ENCODE results near the gene NME5. TPM values are rescaled to one million over a fixed set of nuclear protein-coding genes. Genes with fewer than 3 reads are reported as not detected.

Gene NME5
- total and polyA plus RNA-seq, 10 donors, result 0.13 to 1.3 (median 0.51) TPM; not detected in 4

DNA sequence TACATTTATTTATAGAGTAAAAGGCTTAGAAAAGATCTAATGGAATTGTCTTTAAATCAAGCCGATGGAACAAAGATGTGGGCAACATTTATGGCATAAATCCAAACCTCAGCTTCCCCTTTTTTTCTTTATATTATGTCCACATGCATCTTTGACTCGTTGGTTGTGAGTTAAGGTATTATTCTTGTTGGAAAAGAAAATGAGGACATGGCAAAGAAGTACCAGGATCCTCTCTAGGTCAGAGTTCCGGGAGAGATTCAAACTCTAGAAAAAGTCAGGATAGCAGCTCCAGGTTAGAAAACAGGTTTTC, 508 bp upstream of the NME5 start:
- H3K27ac ChIP-seq, result no peak overlapping the region
- WGBS, 5 donors, result 36 to 42% (median 36%) methylated on average over 3 of the region's 3 CpGs
- H3K36me3 ChIP-seq, result no peaks in the 10 kb centered on the region
- H3K4me1 ChIP-seq, result peaks cover 0 to 14% (median 5%) of the 10 kb centered on the region in 6 donors
- DNase-seq, result no peak
- intact Hi-C loops (cut with DNase I; ENCODE audit: low total_unique reads), result loop anchor here (10.0 kb wide), 1 partner anchor 365 kb away; no protein-coding TSS in a partner anchor
- TF ChIP-seq, protein P1, sequence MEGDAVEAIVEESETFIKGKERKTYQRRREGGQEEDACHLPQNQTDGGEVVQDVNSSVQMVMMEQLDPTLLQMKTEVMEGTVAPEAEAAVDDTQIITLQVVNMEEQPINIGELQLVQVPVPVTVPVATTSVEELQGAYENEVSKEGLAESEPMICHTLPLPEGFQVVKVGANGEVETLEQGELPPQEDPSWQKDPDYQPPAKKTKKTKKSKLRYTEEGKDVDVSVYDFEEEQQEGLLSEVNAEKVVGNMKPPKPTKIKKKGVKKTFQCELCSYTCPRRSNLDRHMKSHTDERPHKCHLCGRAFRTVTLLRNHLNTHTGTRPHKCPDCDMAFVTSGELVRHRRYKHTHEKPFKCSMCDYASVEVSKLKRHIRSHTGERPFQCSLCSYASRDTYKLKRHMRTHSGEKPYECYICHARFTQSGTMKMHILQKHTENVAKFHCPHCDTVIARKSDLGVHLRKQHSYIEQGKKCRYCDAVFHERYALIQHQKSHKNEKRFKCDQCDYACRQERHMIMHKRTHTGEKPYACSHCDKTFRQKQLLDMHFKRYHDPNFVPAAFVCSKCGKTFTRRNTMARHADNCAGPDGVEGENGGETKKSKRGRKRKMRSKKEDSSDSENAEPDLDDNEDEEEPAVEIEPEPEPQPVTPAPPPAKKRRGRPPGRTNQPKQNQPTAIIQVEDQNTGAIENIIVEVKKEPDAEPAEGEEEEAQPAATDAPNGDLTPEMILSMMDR (IDR thresholded peaks at IDR 0.05 in 8 of 11, conservative IDR thresholded peaks at IDR 0.05 in 3 of 11), result no peak
- TF ChIP-seq POLR2A (IDR thresholded peaks at IDR 0.05), result no peak
- peaks cover 0 to 29% (median 0%) of the 10 kb centered on the region in 7 donors for H3K27me3 ChIP-seq (replicated peaks in 1 of 7)
- peak overlapping the region in 3 of 8 donors; percentile 24 to 68 (median 47) for H3K4me3 ChIP-seq
- H3K9me3 ChIP-seq, result no peaks in the 10 kb centered on the region

- DNase-seq, result no peak
- Histone ChIP-seq H3K36me3 (no peaks in the 10 kb centered on the region), H3K9me3 (no peaks in the 10 kb centered on the region), H3K27me3 (replicated peaks in 1 of 7) (peaks cover 0 to 20% (median 0%) of the 10 kb centered on the region in 7 donors), H3K4me3 (peak overlapping the region in 2 of 8 donors; percentile 42 to 62), H3K27ac (no peak overlapping the region), H3K4me1 (peaks cover 0 to 14% (median 4%) of the 10 kb centered on the region in 6 donors)
- WGBS, 5 donors, result 81 to 94% (median 88%) methylated on average over 7 of the region's 7 CpGs
- TF ChIP-seq, protein P1 (IDR thresholded peaks at IDR 0.05 in 8 of 11, conservative IDR thresholded peaks at IDR 0.05 in 3 of 11), result no peak
- no peak for TF ChIP-seq POLR2AphosphoS5 (IDR thresholded peaks at IDR 0.05)
- TF ChIP-seq POLR2A (IDR thresholded peaks at IDR 0.05), result no peak
- intact Hi-C loops (cut with DNase I; ENCODE audit: low total_unique reads), result loop anchor here (2.0 to 10.0 kb wide), 2 partner anchors 56 to 358 kb away; no protein-coding TSS in a partner anchor
Measured at GRCh38 chr5:138132543-138132942, 6.7 kb downstream of the NME5 start.

- Histone ChIP-seq H3K4me3 (no peak overlapping the region), H3K9me3 (no peaks in the 10 kb centered on the region), H3K27ac (no peak overlapping the region), H3K27me3 (replicated peaks in 1 of 7) (peaks cover 0 to 18% (median 0%) of the 10 kb centered on the region in 7 donors), H3K36me3 (no peaks in the 10 kb centered on the region), H3K4me1 (peaks cover 0 to 14% (median 4%) of the 10 kb centered on the region in 6 donors)
- WGBS, 5 donors, result 90 to 97% (median 93%) methylated on average over 6 of the region's 6 CpGs
- TF ChIP-seq, protein P1 (IDR thresholded peaks at IDR 0.05 in 8 of 11, conservative IDR thresholded peaks at IDR 0.05 in 3 of 11), result no peak
- TF ChIP-seq POLR2AphosphoS5 (IDR thresholded peaks at IDR 0.05), result no peak
- no peak for TF ChIP-seq POLR2A (IDR thresholded peaks at IDR 0.05)
- DNase-seq, result no peak
- intact Hi-C loops (cut with DNase I; ENCODE audit: low total_unique reads), result no loop called here
Measured at GRCh38 chr5:138129347-138129746, 9.9 kb downstream of the NME5 start.

DNA sequence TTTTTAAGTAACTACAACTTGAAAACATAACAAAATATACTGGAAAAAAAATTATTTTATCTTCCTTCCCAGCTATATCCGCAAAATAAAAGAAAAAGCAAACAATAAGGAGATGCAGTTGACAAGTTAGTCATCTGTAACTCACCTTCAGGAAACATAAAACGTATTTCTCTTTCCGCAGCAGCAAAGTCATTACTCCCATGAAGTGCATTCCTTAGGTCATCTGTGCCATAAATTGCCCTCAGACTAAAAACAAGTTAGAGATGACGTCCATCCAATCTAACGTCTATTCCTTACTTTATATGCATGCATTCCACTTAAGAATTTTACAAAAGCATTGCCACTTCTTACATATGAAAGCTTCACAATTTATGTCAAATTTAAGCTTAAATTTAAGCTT, 10.9 kb downstream of the NME5 start:
- WGBS, 5 donors, result 36 to 56% (median 48%) methylated on average over 5 of the region's 5 CpGs
- TF ChIP-seq, protein P1 (IDR thresholded peaks at IDR 0.05 in 8 of 11, conservative IDR thresholded peaks at IDR 0.05 in 3 of 11), result no peak
- no peak for TF ChIP-seq POLR2A (IDR thresholded peaks at IDR 0.05)
- no peak for TF ChIP-seq POLR2AphosphoS5 (IDR thresholded peaks at IDR 0.05)
- Histone ChIP-seq H3K27me3 (replicated peaks in 1 of 7) (peaks cover 0 to 13% (median 0%) of the 10 kb centered on the region in 7 donors), H3K27ac (no peak overlapping the region), H3K9me3 (no peaks in the 10 kb centered on the region), H3K36me3 (no peaks in the 10 kb centered on the region), H3K4me1 (peaks cover 0 to 10% (median 3%) of the 10 kb centered on the region in 6 donors), H3K4me3 (no peak overlapping the region)
- intact Hi-C loops (cut with DNase I; ENCODE audit: low total_unique reads), result no loop called here
- no peak for DNase-seq
